Natural killer cell (primary cell): ENCODE measurements around the gene KRTAP17-1. TPM values are rescaled to one million over a fixed set of nuclear protein-coding genes. Genes with fewer than 3 reads are reported as not detected.
A peak's percentile ranks its signal among the peaks of the same experiment; 100 is the strongest.

Source experiments
- ATAC-seq, 3 donors: fragments of 150-1000 bp in 2 of 3; fragments of 200-7000 bp in 1 of 3; cut with Tn5 transposase; 1 replicate in 1 of 3; 2 replicates in 2 of 3; pipeline ENCODE4 v1.10.0; 2021; ENCODE audit warnings: mild to moderate bottlenecking in 2 of 3, moderate library complexity in 2 of 3
- DNase-seq, 2 donors: peaks; one replicate each; pipeline versions ENCODE4 v3.0.0 to v3.0.0-alpha.2; 2013 to 2021; ENCODE audit warnings: mixed read lengths in 1 of 2
- H3K27ac ChIP-seq: one replicate; pipeline ENCODE4 v1.5.1; 2013; ENCODE audit warnings: mild to moderate bottlenecking, low read length
- H3K27me3 ChIP-seq: one replicate; pipeline ENCODE4 v1.6.1; 2013; ENCODE audit warnings: low read length; ENCODE audit not compliant: control insufficient read depth, insufficient read depth
- H3K36me3 ChIP-seq: one replicate; pipeline ENCODE4 v1.6.1; 2013; ENCODE audit warnings: low read length; ENCODE audit not compliant: control insufficient read depth, insufficient read depth
- H3K4me1 ChIP-seq: one replicate; pipeline ENCODE4 v1.6.1; 2013; ENCODE audit warnings: low read length; ENCODE audit not compliant: control insufficient read depth, insufficient read depth
- H3K4me3 ChIP-seq: one replicate; pipeline ENCODE4 v1.5.1; 2013; ENCODE audit warnings: low read length
- H3K9me3 ChIP-seq: one replicate; pipeline ENCODE4 v1.6.1; 2013; ENCODE audit warnings: low read length; ENCODE audit not compliant: control insufficient read depth, insufficient read depth
- H3K27ac Mint-ChIP-seq, 2 donors: one replicate each; pipeline ENCODE4 v1.8.0; 2022; ENCODE audit warnings: mild to moderate bottlenecking in 2 of 2, mixed read lengths in 2 of 2, moderate library complexity in 1 of 2
- H3K27me3 Mint-ChIP-seq, 2 donors: one replicate each; pipeline ENCODE4 v1.8.0; 2022; ENCODE audit warnings: low read depth in 2 of 2, mixed read lengths in 2 of 2
- H3K36me3 Mint-ChIP-seq: one replicate; pipeline ENCODE4 v1.8.0; 2022; ENCODE audit warnings: mixed read lengths
- H3K4me1 Mint-ChIP-seq, 2 donors: one replicate each; pipeline ENCODE4 v1.8.0; 2022; ENCODE audit warnings: mixed read lengths in 2 of 2
- H3K4me3 Mint-ChIP-seq: one replicate; pipeline ENCODE4 v1.8.0; 2022; ENCODE audit warnings: mild to moderate bottlenecking, moderate library complexity, mixed read lengths
- H3K9me3 Mint-ChIP-seq, 2 donors: one replicate each; pipeline ENCODE4 v1.8.0; 2022; ENCODE audit warnings: mixed read lengths in 2 of 2
- WGBS: methylation state at CpG from one replicate; pipeline ENCODE4 v1.1.7; 2013; ENCODE audit warnings: missing lambda C conversion rate; ENCODE audit not compliant: insufficient coverage; 5-methylcytosine and 5-hydroxymethylcytosine counted together
- intact Hi-C: fragments of 100-400 bp; cut with micrococcal nuclease; formaldehyde crosslinking; loops from one replicate; pipeline ENCODE4 v1.14.2; 2022
- total RNA-seq, 4 donors: library from RNA; stranded (reverse); fragments of 120-200 nt in 1 of 4; gene quantifications; one replicate each; pipeline versions ENCODE4 v1.2.3 to v1.2.4, GENCODE V29; 2013 to 2022
- TF ChIP-seq, protein P1 (sequence below): fragments of 200-600 bp; IDR thresholded peaks from one replicate; pipeline ENCODE4 v1.8.0; 2022; ENCODE audit warnings: antibody characterized with exemption

Gene KRTAP17-1
- total RNA-seq, 3 donors from 2014 or later (not counting 1 experiment from before 2014, with no cell fraction given) = not detected

DNA sequence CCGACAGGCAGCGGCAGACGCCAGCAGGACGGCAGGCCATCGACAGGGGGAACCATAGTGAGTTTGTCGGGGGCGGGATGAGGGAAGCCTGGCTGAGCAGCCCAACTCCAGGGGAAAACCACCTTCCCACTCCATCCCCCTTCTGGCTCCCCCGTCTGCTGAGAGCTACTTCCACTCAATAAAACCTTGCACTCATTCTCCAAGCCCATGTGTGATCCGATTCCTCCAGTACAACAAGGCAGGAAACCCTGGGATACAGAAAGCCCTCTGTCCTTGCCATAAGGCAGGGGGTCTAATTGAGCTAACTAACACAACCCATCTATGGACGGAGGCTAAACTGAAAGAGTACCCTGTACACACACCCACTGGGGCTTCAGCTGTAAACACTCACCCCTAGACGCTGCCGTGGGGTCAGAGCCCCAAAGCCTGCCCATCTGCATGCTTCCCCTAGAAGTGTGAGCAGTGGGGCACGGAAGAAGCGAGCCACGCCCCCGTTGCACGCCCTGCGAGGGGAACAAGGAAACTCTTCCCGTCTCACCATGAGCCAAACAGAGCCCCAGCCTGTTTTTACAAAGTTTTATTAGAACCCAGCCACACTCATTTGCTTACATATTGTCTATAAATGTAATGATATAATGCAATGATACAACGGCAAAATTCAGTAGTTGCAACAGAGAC, 16.9 kb downstream of the KRTAP17-1 start:
- DNase-seq (no peak), ATAC-seq (no peak)
- Histone ChIP-seq H3K36me3 (no peaks in the 10 kb centered on the region), H3K27ac (no peak overlapping the region), H3K4me1 (no peaks in the 10 kb centered on the region), H3K9me3 (no peaks in the 10 kb centered on the region), H3K27me3 (no peaks in the 10 kb centered on the region), H3K4me3 (no peak overlapping the region)
- H3K4me3 Mint-ChIP-seq = no peak overlapping the region
- TF ChIP-seq, protein P1, sequence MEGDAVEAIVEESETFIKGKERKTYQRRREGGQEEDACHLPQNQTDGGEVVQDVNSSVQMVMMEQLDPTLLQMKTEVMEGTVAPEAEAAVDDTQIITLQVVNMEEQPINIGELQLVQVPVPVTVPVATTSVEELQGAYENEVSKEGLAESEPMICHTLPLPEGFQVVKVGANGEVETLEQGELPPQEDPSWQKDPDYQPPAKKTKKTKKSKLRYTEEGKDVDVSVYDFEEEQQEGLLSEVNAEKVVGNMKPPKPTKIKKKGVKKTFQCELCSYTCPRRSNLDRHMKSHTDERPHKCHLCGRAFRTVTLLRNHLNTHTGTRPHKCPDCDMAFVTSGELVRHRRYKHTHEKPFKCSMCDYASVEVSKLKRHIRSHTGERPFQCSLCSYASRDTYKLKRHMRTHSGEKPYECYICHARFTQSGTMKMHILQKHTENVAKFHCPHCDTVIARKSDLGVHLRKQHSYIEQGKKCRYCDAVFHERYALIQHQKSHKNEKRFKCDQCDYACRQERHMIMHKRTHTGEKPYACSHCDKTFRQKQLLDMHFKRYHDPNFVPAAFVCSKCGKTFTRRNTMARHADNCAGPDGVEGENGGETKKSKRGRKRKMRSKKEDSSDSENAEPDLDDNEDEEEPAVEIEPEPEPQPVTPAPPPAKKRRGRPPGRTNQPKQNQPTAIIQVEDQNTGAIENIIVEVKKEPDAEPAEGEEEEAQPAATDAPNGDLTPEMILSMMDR = no peak
- intact Hi-C loops = no loop called here
- H3K36me3 Mint-ChIP-seq = no peaks in the 10 kb centered on the region
- peaks cover 0 to 5% of the 10 kb centered on the region in 2 donors for H3K4me1 Mint-ChIP-seq
- no peak overlapping the region for H3K27ac Mint-ChIP-seq
- peaks cover 7 to 16% of the 10 kb centered on the region in 2 donors for H3K27me3 Mint-ChIP-seq
- whole genome bisulfite sequencing = 94% methylated on average over 18 of the region's 20 CpGs
- no peaks in the 10 kb centered on the region for H3K9me3 Mint-ChIP-seq

DNA sequence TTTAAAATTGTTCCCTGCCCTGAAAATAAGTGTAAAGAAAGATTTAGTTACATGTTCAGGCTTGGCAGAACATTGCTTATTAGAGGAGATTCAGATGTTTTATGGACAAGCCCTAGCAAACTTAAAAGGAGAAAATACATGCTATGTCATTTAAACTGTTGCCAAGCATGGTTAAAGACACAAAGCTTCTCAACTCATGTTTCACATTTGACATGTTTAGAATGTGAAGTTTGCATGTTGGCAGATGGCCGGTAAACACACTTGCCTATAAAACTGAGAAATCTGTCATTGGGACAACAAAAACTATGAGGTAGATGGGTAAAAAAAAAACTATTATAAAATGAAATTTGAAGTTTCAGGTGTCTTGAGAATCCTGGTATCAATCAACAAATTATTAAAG, 18.7 kb downstream of the KRTAP17-1 start:
- H3K9me3 ChIP-seq = no peaks in the 10 kb centered on the region
- Mint-ChIP-seq H3K27me3 (peaks cover 20 to 21% of the 10 kb centered on the region in 2 donors), H3K9me3 (no peaks in the 10 kb centered on the region), H3K4me3 (no peak overlapping the region), H3K27ac (no peak overlapping the region), H3K4me1 (peaks cover 0 to 5% of the 10 kb centered on the region in 2 donors), H3K36me3 (no peaks in the 10 kb centered on the region)
- intact Hi-C loops = no loop called here
- H3K36me3 ChIP-seq = no peaks in the 10 kb centered on the region
- no peaks in the 10 kb centered on the region for H3K27me3 ChIP-seq
- no peak overlapping the region for H3K4me3 ChIP-seq
- 86% methylated on average over 1 of the region's 1 CpG for WGBS
- ATAC-seq (no peak), DNase-seq (no peak)
- H3K4me1 ChIP-seq = no peaks in the 10 kb centered on the region
- TF ChIP-seq, protein P1 = no peak
- no peak overlapping the region for H3K27ac ChIP-seq

DNA sequence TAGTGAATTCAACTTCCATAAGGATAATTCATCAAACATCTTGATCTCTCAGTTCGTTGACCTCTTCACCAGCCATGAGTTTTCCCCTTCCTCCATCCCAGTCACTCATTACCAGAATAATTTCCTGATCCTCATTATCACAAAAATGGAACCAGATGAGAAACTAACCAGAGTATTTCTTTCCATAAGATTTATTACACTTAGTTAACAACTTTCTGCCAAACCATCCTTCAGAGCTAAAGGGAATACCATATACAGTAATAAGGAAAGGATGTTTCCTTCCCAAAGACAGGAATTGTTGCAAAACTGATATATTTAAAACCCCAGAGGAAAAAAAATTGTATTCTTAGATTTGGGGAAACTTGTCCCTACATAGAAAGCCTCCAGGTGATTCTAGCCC, 21.5 kb downstream of the KRTAP17-1 start:
- ATAC-seq (no peak), DNase-seq (peak in 1 of 2 donors; percentile 0)
- Histone ChIP-seq H3K27ac (no peak overlapping the region), H3K9me3 (no peaks in the 10 kb centered on the region), H3K4me3 (no peak overlapping the region), H3K27me3 (no peaks in the 10 kb centered on the region), H3K36me3 (no peaks in the 10 kb centered on the region), H3K4me1 (no peaks in the 10 kb centered on the region)
- WGBS = 83% methylated on average over 1 of the region's 1 CpG
- intact Hi-C loops = no loop called here
- Mint-ChIP-seq H3K4me3 (no peak overlapping the region), H3K36me3 (no peaks in the 10 kb centered on the region), H3K9me3 (no peaks in the 10 kb centered on the region), H3K27ac (no peak overlapping the region), H3K27me3 (peaks cover 18 to 20% of the 10 kb centered on the region in 2 donors), H3K4me1 (no peaks in the 10 kb centered on the region)
- TF ChIP-seq, protein P1 = no peak

- intact Hi-C loops = no loop called here
Measured at GRCh38 chr17:41287050-41287449, 28.5 kb downstream of the KRTAP17-1 start.

More at GRCh38 chr17:41287050-41287449, 28.5 kb downstream of the KRTAP17-1 start:
- H3K4me3 Mint-ChIP-seq = no peak overlapping the region
- Histone ChIP-seq H3K9me3 (no peaks in the 10 kb centered on the region), H3K27me3 (no peaks in the 10 kb centered on the region), H3K36me3 (no peaks in the 10 kb centered on the region), H3K4me1 (no peaks in the 10 kb centered on the region), H3K27ac (no peak overlapping the region), H3K4me3 (no peak overlapping the region)
- ATAC-seq = no peak
- H3K27ac Mint-ChIP-seq = no peak overlapping the region
- peak in 1 of 2 donors; percentile 0 for DNase-seq
- no peaks in the 10 kb centered on the region for H3K9me3 Mint-ChIP-seq
- 67% methylated on average over 3 of the region's 3 CpGs for WGBS
- no peaks in the 10 kb centered on the region for H3K4me1 Mint-ChIP-seq
- TF ChIP-seq, protein P1 = no peak
- H3K36me3 Mint-ChIP-seq = no peaks in the 10 kb centered on the region
- peaks cover 16 to 28% of the 10 kb centered on the region in 2 donors for H3K27me3 Mint-ChIP-seq
